CD4-positive, alpha-beta T cell (primary cell): ENCODE data around the gene OXCT1. TPM values are rescaled to one million over a fixed set of nuclear protein-coding genes. Genes with fewer than 3 reads are reported as not detected.

Experiments used
- ATAC-seq: fragments of 200-7000 bp; cut with Tn5 transposase; one replicate; pipeline ENCODE4 v1.10.0; 2022; ENCODE audit warnings: mild to moderate bottlenecking; ENCODE audit not compliant: poor library complexity
- CTCF ChIA-PET: fragments of 350-600 bp; sonication (Branson Sonifier 250); formaldehyde crosslinking; loops from one replicate; lab custom pipeline; 2021; ENCODE audit warnings: antibody characterized with exemption, inconsistent platforms; lab: Charles Lee
- POLR2A ChIA-PET: fragments of 350-600 bp; sonication (Branson Sonifier 250); formaldehyde crosslinking; loops from one replicate; lab custom pipeline; 2021; ENCODE audit warnings: antibody characterized with exemption, inconsistent platforms; lab: Charles Lee
- DNase-seq, 14 experiments: peaks; one replicate each; pipeline ENCODE4 v3.0.0-alpha.2; 2013 to 2020; ENCODE audit warnings: mixed read lengths in 2 of 14
- H3K27ac ChIP-seq, 2 donors: one replicate each; pipeline versions ENCODE4 v1.5.1 to v1.7.0; 2013; ENCODE audit warnings: low read length in 2 of 2, low read depth in 1 of 2, mild to moderate bottlenecking in 1 of 2
- H3K27me3 ChIP-seq, 2 experiments: 1 replicate in 1 of 2; 2 replicates in 1 of 2; pipeline versions ENCODE4 v1.6.1 to v1.7.0; 2013; ENCODE audit warnings: low read length in 2 of 2, control low read depth in 1 of 2, mild to moderate bottlenecking in 1 of 2, moderate library complexity in 1 of 2; ENCODE audit not compliant: insufficient read depth in 2 of 2, control insufficient read depth in 1 of 2
- H3K36me3 ChIP-seq: one replicate; pipeline ENCODE4 v1.6.1; 2013; ENCODE audit warnings: low read length, control low read depth; ENCODE audit not compliant: insufficient read depth
- H3K4me1 ChIP-seq: one replicate; pipeline ENCODE4 v1.6.1; 2013; ENCODE audit warnings: low read length, control low read depth; ENCODE audit not compliant: insufficient read depth
- H3K4me3 ChIP-seq: one replicate; pipeline ENCODE4 v1.5.1; 2013; ENCODE audit warnings: mild to moderate bottlenecking, low read length, moderate library complexity
- H3K9me3 ChIP-seq, 2 experiments: 1 replicate in 1 of 2; 2 replicates in 1 of 2; pipeline versions ENCODE4 v1.6.1 to v1.7.0; 2013; ENCODE audit warnings: low read length in 2 of 2, mild to moderate bottlenecking in 2 of 2, control low read depth in 1 of 2, moderate library complexity in 1 of 2; ENCODE audit not compliant: control insufficient read depth in 1 of 2, insufficient read depth in 1 of 2
- H3K27ac Mint-ChIP-seq: one replicate; pipeline ENCODE4 v1.8.0; 2020; ENCODE audit warnings: mixed read lengths
- H3K27me3 Mint-ChIP-seq: one replicate; pipeline ENCODE4 v1.8.0; 2021; ENCODE audit warnings: mixed read lengths
- H3K36me3 Mint-ChIP-seq: one replicate; pipeline ENCODE4 v1.8.0; 2021; ENCODE audit warnings: low read depth, mixed read lengths
- H3K4me1 Mint-ChIP-seq: one replicate; pipeline ENCODE4 v1.8.0; 2021; ENCODE audit warnings: low read depth, mixed read lengths
- H3K4me3 Mint-ChIP-seq: one replicate; pipeline ENCODE4 v1.8.0; 2020; ENCODE audit warnings: mild to moderate bottlenecking, mixed read lengths
- H3K9me3 Mint-ChIP-seq: one replicate; pipeline ENCODE4 v1.8.0; 2020; ENCODE audit warnings: mixed read lengths
- CTCF ChIP-seq: fragments of 200-600 bp; IDR thresholded peaks from one replicate; pipeline ENCODE4 v1.8.0; 2022; ENCODE audit warnings: antibody characterized with exemption, mild to moderate bottlenecking
- intact Hi-C, 2 experiments: fragments of 100-400 bp; cut with DNase I in 1 of 2; cut with micrococcal nuclease in 1 of 2; formaldehyde crosslinking; loops; one replicate each; pipeline versions ENCODE4 v1.15.1 to v1.9.0; 2023 to 2025; cut with DNase I, micrococcal nuclease
- total RNA-seq, 174 experiments: library from RNA in 2 of 174; stranded (reverse) in 2 of 174; gene quantifications; one replicate each; pipeline ENCODE4 v1.2.3 and lab custom pipeline; 2021 to 2026

OXCT1 gene
- total RNA-seq, 2 experiments from 2014 or later = 14.7 to 15.3 TPM

- DNase-seq = no peak
- Mint-ChIP-seq H3K27ac (no peak overlapping the region), H3K36me3 (peaks cover 70% of the 10 kb centered on the region), H3K27me3 (no peaks in the 10 kb centered on the region), H3K4me1 (peaks cover 30% of the 10 kb centered on the region), H3K4me3 (no peak overlapping the region), H3K9me3 (no peaks in the 10 kb centered on the region)
- H3K4me1 ChIP-seq = no peaks in the 10 kb centered on the region
- POLR2A ChIA-PET = no interaction called here
- TF ChIP-seq CTCF = no peak
- H3K9me3 ChIP-seq = no peaks in the 10 kb centered on the region
- no peak overlapping the region for H3K4me3 ChIP-seq
- no peak overlapping the region for H3K27ac ChIP-seq
- no peaks in the 10 kb centered on the region for H3K27me3 ChIP-seq
- intact Hi-C loops = no loop called here
- peaks cover 35% of the 10 kb centered on the region for H3K36me3 ChIP-seq
- no peak for ATAC-seq
- CTCF ChIA-PET = no interaction called here
Measured at GRCh38 chr5:41808294-41808693, 61.9 kb downstream of the OXCT1 start.

DNA sequence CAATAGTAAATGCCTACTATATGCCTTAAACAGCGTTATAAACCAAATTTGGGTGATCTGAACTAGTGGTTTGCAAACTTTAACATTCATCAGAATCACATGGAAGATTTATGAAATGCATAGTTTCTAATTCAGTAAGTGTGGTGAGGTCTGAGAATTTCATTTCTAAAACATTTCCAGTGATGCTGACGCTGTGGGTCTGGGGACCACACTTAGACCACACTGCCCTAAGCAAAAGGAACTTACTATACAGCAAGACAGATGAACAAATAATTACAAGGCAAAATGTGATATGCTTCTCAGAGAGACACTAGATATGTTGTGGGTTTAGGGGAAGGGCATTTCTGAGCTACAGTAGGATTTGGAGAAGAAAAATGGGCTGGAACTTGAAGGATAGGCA lies 72.6 kb downstream of the OXCT1 start:
- H3K36me3 ChIP-seq = peaks cover 62% of the 10 kb centered on the region

GRCh38 chr5:41796061-41796460 lies 74.2 kb downstream of the OXCT1 start:
- Mint-ChIP-seq H3K27ac (no peak overlapping the region), H3K4me1 (peaks cover 4% of the 10 kb centered on the region), H3K4me3 (no peak overlapping the region), H3K27me3 (no peaks in the 10 kb centered on the region), H3K9me3 (no peaks in the 10 kb centered on the region), H3K36me3 (peaks cover 89% of the 10 kb centered on the region)
- intact Hi-C loops = no loop called here
- TF ChIP-seq CTCF = no peak
- Histone ChIP-seq H3K27me3 (no peaks in the 10 kb centered on the region), H3K36me3 (peaks cover 58% of the 10 kb centered on the region), H3K4me3 (no peak overlapping the region), H3K9me3 (no peaks in the 10 kb centered on the region), H3K4me1 (no peaks in the 10 kb centered on the region), H3K27ac (no peak overlapping the region)
- CTCF ChIA-PET = interaction anchor here (1.3 kb wide), 2 partner anchors 10 to 13 kb away, joined by 3 to 4 read pairs; no protein-coding TSS in a partner anchor
- POLR2A ChIA-PET = interaction anchor here (0.8 to 1.2 kb wide), 2 partner anchors 14 to 109 kb away, joined by 3 to 4 read pairs; no protein-coding TSS in a partner anchor
- ATAC-seq (no peak), DNase-seq (no peak)

More for the DNA sequence above, 72.6 kb downstream of the OXCT1 start:
- peaks cover 89% of the 10 kb centered on the region for H3K36me3 Mint-ChIP-seq
- intact Hi-C loops = no loop called here
- H3K4me1 ChIP-seq = no peaks in the 10 kb centered on the region
- H3K4me1 Mint-ChIP-seq = peaks cover 4% of the 10 kb centered on the region
- no peak overlapping the region for H3K4me3 ChIP-seq
- H3K9me3 Mint-ChIP-seq = no peaks in the 10 kb centered on the region
- DNase-seq (no peak), ATAC-seq (no peak)
- ChIA-PET CTCF (interaction anchor here (1.3 kb wide), 1 partner anchor 15 kb away, joined by 3 read pairs; no protein-coding TSS in a partner anchor), POLR2A (no interaction called here)
- no peak overlapping the region for H3K27ac Mint-ChIP-seq
- no peak overlapping the region for H3K4me3 Mint-ChIP-seq
- H3K27ac ChIP-seq = no peak overlapping the region
- no peaks in the 10 kb centered on the region for H3K27me3 ChIP-seq
- TF ChIP-seq CTCF = no peak
- H3K9me3 ChIP-seq = no peaks in the 10 kb centered on the region
- H3K27me3 Mint-ChIP-seq = no peaks in the 10 kb centered on the region
